ENCODE measurements around the gene SGSH. TPM values are rescaled to one million over a fixed set of nuclear protein-coding genes. Genes with fewer than 3 reads are reported as not detected.

The SGSH gene
- total RNA-seq, 4 donors from 2014 or later, result 15.7 to 34.7 (median 24.7) TPM

DNA sequence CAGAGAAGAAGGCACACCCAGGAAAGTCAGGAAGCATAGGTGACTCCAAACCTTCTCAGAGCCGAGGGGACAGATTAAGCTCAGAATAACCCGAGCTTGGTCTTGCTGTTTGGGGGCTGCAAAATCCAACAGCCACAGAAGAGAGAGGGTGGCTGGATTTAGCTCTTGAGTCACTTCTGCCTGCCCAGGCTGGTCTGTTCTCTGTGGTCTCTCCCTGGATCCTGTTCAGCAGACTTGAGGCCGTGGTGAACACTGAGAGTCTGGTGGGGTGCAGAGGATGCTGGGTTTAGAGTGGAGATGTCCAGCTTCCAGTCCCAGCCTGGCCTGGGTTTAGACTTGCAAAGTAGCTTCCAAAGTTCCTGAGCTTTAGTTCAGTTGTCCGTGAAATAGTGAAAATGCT lies 8.9 kb upstream of the SGSH start:
- TF ChIP-seq, protein P1, sequence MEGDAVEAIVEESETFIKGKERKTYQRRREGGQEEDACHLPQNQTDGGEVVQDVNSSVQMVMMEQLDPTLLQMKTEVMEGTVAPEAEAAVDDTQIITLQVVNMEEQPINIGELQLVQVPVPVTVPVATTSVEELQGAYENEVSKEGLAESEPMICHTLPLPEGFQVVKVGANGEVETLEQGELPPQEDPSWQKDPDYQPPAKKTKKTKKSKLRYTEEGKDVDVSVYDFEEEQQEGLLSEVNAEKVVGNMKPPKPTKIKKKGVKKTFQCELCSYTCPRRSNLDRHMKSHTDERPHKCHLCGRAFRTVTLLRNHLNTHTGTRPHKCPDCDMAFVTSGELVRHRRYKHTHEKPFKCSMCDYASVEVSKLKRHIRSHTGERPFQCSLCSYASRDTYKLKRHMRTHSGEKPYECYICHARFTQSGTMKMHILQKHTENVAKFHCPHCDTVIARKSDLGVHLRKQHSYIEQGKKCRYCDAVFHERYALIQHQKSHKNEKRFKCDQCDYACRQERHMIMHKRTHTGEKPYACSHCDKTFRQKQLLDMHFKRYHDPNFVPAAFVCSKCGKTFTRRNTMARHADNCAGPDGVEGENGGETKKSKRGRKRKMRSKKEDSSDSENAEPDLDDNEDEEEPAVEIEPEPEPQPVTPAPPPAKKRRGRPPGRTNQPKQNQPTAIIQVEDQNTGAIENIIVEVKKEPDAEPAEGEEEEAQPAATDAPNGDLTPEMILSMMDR (IDR thresholded peaks at IDR 0.05; ENCODE audit: low read depth), result no peak

DNA sequence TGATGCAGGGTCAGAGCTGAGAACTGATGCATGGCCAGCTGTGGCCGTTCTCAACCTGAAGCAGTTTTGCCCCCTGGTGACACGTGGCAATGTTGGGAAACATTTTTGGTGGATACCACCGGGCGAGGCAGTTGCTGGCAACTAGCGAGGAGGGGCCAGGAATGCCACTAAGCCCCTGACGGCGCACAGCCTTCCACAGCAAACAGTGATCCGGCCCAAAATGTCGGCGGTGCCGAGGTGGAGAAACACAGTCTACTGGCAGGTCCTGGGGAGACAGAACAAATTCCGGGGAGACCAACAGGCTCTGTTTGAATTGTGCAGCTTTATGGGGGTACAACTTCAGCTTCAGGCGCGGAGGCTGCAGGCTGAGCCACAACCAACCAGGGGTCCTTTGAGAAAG lies 8.3 kb upstream of the SGSH start:
- TF ChIP-seq, protein P1 (IDR thresholded peaks at IDR 0.05; ENCODE audit: low read depth), result no peak

DNA sequence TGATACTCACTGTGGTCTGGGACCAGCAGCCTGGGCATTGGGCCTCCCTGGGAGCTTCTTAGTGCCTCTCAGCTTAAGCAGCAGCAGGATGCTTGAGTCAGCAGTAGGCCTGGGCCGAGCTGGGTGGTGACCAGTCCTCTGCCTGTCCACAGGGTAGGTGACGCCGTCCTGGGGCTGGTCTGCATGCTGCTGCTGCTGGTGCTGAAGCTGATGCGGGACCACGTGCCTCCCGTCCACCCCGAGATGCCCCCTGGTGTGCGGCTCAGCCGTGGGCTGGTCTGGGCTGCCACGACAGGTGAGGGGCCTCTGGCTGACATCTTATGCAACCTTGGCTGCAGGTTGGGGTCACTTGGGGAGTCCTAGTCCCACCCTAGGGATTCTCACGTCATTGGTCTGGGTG lies 7.5 kb upstream of the SGSH start:
- TF ChIP-seq, protein P1 (IDR thresholded peaks at IDR 0.05; ENCODE audit: low read depth), result no peak

DNA sequence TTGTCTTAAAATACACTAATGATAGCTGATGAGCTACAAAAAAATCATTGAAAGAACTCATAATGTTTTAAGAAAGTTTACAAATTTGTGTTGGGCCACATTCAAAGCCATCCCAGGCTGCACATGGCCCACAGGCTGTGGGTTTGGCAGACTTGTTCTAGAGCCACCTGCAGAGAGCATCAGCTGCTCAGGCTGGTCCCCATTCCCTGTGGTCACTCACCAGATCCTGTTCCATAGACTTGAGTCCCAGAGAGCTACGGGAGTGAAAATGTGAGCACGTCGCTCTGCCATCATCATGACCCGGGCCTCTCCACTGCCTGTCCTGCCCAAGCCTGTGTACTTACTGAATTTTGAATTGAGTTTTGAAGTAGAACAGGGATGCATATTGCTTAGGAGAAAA lies 7.0 kb upstream of the SGSH start:
- TF ChIP-seq, protein P1 (IDR thresholded peaks at IDR 0.05; ENCODE audit: low read depth), result no peak

DNA sequence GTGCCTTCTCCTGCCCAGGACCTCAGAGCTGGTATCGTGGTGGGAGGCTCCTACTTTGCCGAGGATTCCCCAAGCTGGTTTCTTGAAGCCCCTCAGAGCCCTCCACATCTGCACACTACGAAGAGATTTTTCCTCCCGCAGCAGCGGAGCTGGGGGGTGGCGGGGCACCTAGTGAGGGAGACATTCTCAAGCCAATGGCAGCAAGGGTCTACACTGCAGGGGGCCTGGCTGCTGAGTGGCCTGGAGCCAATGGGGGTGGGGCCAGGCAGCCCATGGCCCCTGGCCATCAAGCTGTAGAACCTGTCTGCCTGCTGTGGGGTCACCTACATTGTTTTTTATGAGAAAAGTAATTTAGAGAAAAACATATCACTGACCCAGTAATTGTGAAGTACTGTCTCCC lies 5.1 kb upstream of the SGSH start:
- TF ChIP-seq, protein P1 (IDR thresholded peaks at IDR 0.05; ENCODE audit: low read depth), result no peak

DNA sequence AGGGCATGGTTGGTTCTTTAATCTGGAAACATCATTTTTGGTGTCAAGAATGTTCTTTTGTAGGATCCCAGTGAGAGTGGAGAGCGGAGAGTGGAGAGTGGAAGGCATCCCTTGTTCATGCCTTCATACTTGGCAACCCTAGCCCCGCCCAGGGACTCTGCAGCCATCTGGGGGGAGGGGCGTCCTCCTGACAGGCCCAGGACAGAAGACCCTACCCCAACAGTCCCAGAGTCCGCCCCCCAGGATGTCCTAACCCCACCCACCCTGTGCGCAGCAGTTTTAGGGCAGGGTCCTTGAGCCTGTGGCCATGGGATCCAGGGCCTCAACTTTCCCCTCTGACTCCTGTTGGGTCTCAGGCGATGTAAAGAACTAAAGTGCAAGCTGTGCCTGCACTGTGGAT lies 4.5 kb upstream of the SGSH start:
- TF ChIP-seq, protein P1 (IDR thresholded peaks at IDR 0.05; ENCODE audit: low read depth), result no peak

DNA sequence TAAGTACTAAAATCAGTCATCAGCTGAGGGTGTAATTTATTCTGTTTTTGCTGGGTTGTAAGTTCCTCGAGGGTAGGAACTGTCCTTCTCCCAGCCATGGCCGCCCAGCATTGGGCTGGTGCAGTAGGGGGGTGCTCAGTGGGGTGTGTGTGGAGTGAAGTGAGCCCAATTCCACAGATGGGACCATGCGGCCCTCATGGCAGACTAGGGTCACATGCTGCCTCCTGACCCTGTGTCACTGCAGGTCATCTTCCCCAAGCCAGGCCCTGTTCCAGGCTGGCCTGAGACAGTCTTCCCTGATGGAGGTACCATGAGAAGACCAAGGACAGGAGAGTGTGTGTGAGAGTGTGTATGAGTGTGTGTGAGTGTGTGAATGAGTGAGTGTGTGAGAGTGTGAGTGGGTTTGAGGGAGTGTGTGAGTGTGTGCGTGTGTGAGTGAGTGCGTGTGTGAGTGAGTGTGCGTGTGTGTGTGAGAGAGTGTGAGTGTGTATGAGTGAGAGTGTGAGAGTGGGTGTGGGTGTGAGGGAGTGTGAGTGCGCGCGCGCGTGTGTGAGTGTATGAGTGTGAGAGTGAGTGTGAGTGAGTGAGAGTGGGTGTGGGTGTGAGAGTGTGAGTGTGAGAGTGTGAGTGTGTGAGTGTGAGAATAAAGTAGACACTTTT lies 3.8 kb upstream of the SGSH start:
- TF ChIP-seq, protein P1 (IDR thresholded peaks at IDR 0.05; ENCODE audit: low read depth), result no peak

Measured in subcutaneous adipose tissue (tissue), 4 donors.